GM12891 (cell line): Measurements from ENCODE around the gene IL17F.

ENCODE experiments used
- DNase-seq: peaks from one replicate; pipeline ENCODE4 v3.0.0; 2011; ENCODE audit warnings: low spot score; ENCODE audit not compliant: insufficient read length
- FAIRE-seq: peaks from 2 replicates; lab custom pipeline; 2011; peaks lifted over from hg19 to GRCh38; lab: Jason Lieb, UNC
- PAX5 ChIP-seq: IDR thresholded peaks from 2 replicates; pipeline ENCODE4 v1.6.1; 2011; ENCODE audit warnings: low read length, moderate library complexity, mild to moderate bottlenecking; ENCODE audit not compliant: insufficient read depth, severe bottlenecking
- POLR2A ChIP-seq: IDR thresholded peaks from 2 replicates; pipeline ENCODE4 v1.6.1; 2011; ENCODE audit warnings: low read depth, low read length, control low read depth
- POLR2AphosphoS5 ChIP-seq: IDR thresholded peaks from 2 replicates; pipeline ENCODE4 v1.6.1; 2011; ENCODE audit warnings: low read depth, low read length, control low read depth
- POU2F2 ChIP-seq: IDR thresholded peaks from 2 replicates; pipeline ENCODE4 v1.6.1; 2011; ENCODE audit warnings: low read depth, mild to moderate bottlenecking, control low read depth, low read length, moderate library complexity
- SPI1 ChIP-seq: IDR thresholded peaks from 2 replicates; pipeline ENCODE4 v1.6.1; 2011; ENCODE audit warnings: low read depth, low read length, control low read depth
- TAF1 ChIP-seq: IDR thresholded peaks from 2 replicates; pipeline ENCODE4 v1.6.1; 2011; ENCODE audit warnings: low read depth, low read length, control low read depth

The IL17F gene

DNA sequence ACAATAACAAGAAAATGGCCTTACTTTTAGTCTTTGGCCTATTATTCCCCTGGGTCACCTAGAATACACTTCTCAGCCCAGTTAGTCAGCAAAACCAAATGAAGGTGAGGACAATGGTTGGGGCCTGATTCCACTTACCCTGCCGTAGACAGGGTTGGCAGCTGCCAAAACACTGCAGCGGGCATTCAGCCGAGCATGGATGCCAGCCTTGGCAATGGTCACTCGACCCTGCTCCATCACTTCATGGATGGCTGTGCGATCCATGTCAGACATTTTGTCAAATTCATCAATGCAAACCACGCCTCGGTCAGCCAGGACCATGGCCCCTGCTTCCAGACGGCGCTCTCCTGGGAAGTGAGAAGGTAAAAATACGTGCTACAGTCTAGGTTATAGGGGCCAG, 31.8 kb upstream of the IL17F start:
- DNase-seq (no peak), FAIRE-seq (no peak)
- TF ChIP-seq SPI1 (no peak), TAF1 (no peak), PAX5 (no peak), POLR2A (no peak), POLR2AphosphoS5 (no peak; the same call in 1 of the 2 replicates), POU2F2 (no peak)

GRCh38 chr6:52271852-52272460, 27.7 kb upstream of the IL17F start:
- FAIRE-seq = no peak
- DNase-seq = no peak
- TF ChIP-seq POU2F2 (no peak), SPI1 (no peak), TAF1 (no peak), POLR2A (no peak), PAX5 (no peak), POLR2AphosphoS5 (no peak)

GRCh38 chr6:52263709-52264540, 19.6 kb upstream of the IL17F start:
- peak; percentile 82 for FAIRE-seq
- DNase-seq = peak; percentile 32
- TF ChIP-seq PAX5 (no peak), SPI1 (no peak), POLR2A (no peak), POLR2AphosphoS5 (no peak)

- FAIRE-seq = no peak
- DNase-seq = no peak
- TF ChIP-seq SPI1 (no peak), POU2F2 (no peak), POLR2A (no peak)
Measured at GRCh38 chr6:52262620-52263344, 18.5 kb upstream of the IL17F start.

DNA sequence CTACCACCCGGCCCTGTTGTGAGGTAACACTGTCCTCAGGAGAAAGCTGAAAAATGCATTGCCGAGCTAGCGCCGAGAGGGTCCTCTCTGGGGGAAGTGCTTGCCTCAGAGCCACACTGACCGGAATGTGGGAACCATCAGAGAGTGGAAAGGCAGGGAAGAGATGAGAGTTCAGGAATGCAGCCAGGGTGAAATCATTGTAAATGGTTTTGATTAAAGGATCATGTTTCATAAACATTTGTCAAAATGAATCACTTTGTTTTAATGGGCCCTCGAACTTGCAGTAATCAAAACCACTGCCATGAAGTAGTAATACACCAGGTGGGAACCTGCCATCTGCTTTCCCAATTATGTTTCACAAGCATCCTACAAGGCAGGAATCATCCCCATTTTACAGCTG, 16.9 kb upstream of the IL17F start:
- TF ChIP-seq POU2F2 (no peak), SPI1 (no peak), TAF1 (no peak), POLR2AphosphoS5 (no peak), PAX5 (no peak), POLR2A (no peak)
- DNase-seq (no peak), FAIRE-seq (no peak)

DNA sequence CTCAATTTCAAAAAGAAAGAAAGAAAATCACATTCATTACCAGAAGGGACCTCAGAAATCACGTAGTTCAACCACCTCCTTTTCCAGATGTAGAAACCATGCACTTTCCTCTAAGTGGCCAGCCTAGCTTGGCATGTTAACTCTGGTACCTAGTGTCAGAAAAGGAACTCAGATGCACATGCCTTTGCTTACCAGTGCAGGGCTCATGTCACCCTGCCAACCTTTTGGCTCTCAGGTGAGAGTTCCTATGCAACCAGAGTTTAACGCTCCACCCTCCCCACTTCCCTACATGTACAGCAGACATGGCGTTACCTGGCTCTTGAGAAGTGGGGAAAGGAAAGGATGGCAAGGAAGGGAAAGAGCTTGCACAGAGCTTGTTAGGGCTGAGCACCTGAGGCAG, 16.3 kb upstream of the IL17F start:
- no peak for FAIRE-seq
- DNase-seq = no peak

GRCh38 chr6:52255434-52255833, 11.1 kb upstream of the IL17F start:
- FAIRE-seq (no peak), DNase-seq (no peak)
- TF ChIP-seq PAX5 (no peak), POU2F2 (no peak), POLR2A (no peak), SPI1 (no peak), TAF1 (no peak), POLR2AphosphoS5 (no peak)

More for the DNA sequence above, 16.3 kb upstream of the IL17F start:
- TF ChIP-seq POLR2A (no peak), SPI1 (no peak), TAF1 (no peak), POLR2AphosphoS5 (no peak), POU2F2 (no peak), PAX5 (no peak)

DNA sequence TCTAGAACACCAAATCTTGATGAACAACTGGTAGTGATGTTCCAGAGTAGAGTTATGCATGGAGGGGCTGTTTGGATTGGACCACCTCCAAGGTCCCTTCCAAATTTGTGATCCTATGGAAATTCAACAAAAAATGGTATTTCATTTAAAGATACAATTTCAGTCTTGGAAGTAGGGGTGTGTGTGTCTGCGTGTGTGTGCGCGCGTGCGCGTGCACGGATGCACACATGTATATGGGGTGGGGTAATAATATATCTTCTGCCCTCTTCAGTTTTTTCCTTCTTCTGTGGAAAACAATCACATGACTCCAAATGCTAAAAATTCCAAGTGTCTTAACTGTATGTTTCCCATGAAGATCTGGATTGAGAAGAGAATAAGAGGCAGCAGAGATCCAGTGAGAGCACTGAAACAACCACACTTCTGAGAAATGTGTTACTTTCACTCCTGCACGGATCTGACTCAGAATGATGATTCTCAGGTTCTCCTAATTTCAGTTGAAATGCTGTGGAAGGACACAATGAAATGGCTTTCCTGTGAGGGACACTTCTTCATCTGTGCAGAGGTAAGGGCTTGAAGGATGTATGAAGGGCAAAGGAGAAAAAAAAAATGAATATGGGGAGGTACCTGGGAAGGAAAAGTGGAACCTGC, 10.6 kb upstream of the IL17F start:
- DNase-seq = no peak
- TF ChIP-seq TAF1 (no peak), PAX5 (no peak), SPI1 (no peak), POLR2A (no peak), POLR2AphosphoS5 (no peak), POU2F2 (no peak)
- peak; percentile 40 for FAIRE-seq
